HCT116 (cell line): ENCODE results near the gene PCNX1.

Source experiments
- ATF3 ChIP-seq: IDR thresholded peaks from 2 replicates; pipeline ENCODE4 v1.6.1; 2012
- CEBPB ChIP-seq: IDR thresholded peaks from 2 replicates; pipeline ENCODE4 v1.6.1; 2012; ENCODE audit warnings: low read depth
- CTCF ChIP-seq, 3 experiments: fragments of 200-600 bp in 1 of 3; sonication (generic) in 1 of 3; IDR thresholded peaks in 2 of 3; conservative IDR thresholded peaks in 1 of 3; 2 replicates each; pipeline ENCODE4 v1.5.1; 2012 to 2017; ENCODE audit warnings: low read depth in 2 of 3, low read length in 2 of 3, antibody characterized with exemption in 1 of 3, borderline replicate concordance in 1 of 3, control low read depth in 1 of 3, mild to moderate bottlenecking in 1 of 3, mixed read lengths in 1 of 3, mixed run types in 1 of 3, moderate library complexity in 1 of 3; ENCODE audit not compliant: insufficient read depth in 1 of 3
- EZH2phosphoT487 ChIP-seq: fragments of 200-600 bp; IDR thresholded peaks from 2 replicates; pipeline ENCODE4 v1.6.1; 2018; ENCODE audit warnings: antibody characterized with exemption, borderline replicate concordance
- POLR2A ChIP-seq: IDR thresholded peaks from 2 replicates; pipeline ENCODE4 v1.7.0; 2011; ENCODE audit warnings: borderline replicate concordance; ENCODE audit not compliant: insufficient read depth, insufficient read length; ENCODE audit errors: extremely low read depth
- POLR2AphosphoS5 ChIP-seq: IDR thresholded peaks from 2 replicates; pipeline ENCODE4 v1.6.1; 2011; ENCODE audit warnings: mild to moderate bottlenecking, low read depth, low read length, moderate library complexity
- TCF7L2 ChIP-seq: IDR thresholded peaks from 2 replicates; pipeline ENCODE4 v1.7.0; 2011; ENCODE audit warnings: borderline replicate concordance, inconsistent platforms; ENCODE audit not compliant: insufficient read depth, insufficient read length; ENCODE audit errors: extremely low read depth
- YY1 ChIP-seq: IDR thresholded peaks from 2 replicates; pipeline ENCODE4 v1.6.1; 2011; ENCODE audit warnings: low read length, low read depth, moderate library complexity, mild to moderate bottlenecking; ENCODE audit not compliant: insufficient replicate concordance; ENCODE audit errors: extremely low read depth
- ZBTB33 ChIP-seq: IDR thresholded peaks from 2 replicates; pipeline ENCODE4 v1.6.1; 2011; ENCODE audit warnings: mild to moderate bottlenecking, low read length, moderate library complexity; ENCODE audit not compliant: insufficient replicate concordance; ENCODE audit errors: extremely low read depth
- ZNF274 ChIP-seq: fragments of 200-500 bp; sonication (Bioruptor generic); IDR thresholded peaks from 2 replicates; pipeline ENCODE4 v1.6.1; 2014; ENCODE audit warnings: mild to moderate bottlenecking, low read depth, low read length, inconsistent platforms

GRCh38 chr14:71121711-71122110 is 214.5 kb downstream of the PCNX1 start:
- TF ChIP-seq POLR2AphosphoS5 (no peak), CTCF (IDR thresholded peaks at IDR 0.05 in 2 of 3, conservative IDR thresholded peaks at IDR 0.05 in 1 of 3; ENCODE audit: borderline replicate concordance in 1 of 3, insufficient read depth in 1 of 3, low read depth in 2 of 3, low read length in 2 of 3) (no peak), YY1 (no peak), POLR2A (no peak), CEBPB (no peak), ZNF274 (no peak), TCF7L2 (no peak), ATF3 (no peak), ZBTB33 (no peak), EZH2phosphoT487 (no peak)
